Myocyte (in vitro differentiated cells): Measurements from ENCODE around the gene STOM. TPM values are rescaled to one million over a fixed set of nuclear protein-coding genes. Genes with fewer than 3 reads are reported as not detected.
"Not testable (repeated sequence)": the region's sequence is repeated elsewhere in the genome, so short reads cannot be mapped to it uniquely, and the experiment has no call there.

Experiments
- DNase-seq: peaks from one replicate; pipeline ENCODE4 v3.0.0-alpha.2; 2012; ENCODE audit warnings: low read depth
- total RNA-seq: library from RNA; depleted of rRNA; stranded (reverse); fragments of >200 nt; gene quantifications from 2 replicates; pipeline ENCODE4 v1.2.3, GENCODE V29; 2014

Gene STOM
- total RNA-seq, 1 donor from 2014 or later, result 31.3 TPM

- DNase-seq, result no peak
These were observed 67.3 kb downstream of the STOM start for GRCh38 chr9:121302786-121303185.

DNA sequence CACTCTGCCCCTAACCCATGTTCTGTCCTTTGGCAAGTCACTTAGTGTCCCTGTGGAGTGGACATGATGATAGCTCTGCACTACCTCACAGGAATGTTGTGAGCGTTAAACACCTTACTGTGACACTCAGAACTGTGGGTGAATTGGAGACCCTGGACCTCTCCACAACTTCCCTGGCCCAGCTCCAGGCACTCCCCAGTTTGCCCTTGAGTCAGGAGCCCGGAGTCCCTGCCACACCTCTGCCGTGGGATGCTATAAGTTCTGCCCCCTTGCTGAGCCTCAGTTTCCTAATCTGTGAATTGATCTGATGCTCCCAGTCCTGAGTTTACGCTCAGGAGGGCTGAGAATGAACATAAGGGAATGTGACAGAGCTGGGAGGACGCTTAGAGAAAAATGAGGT, 67.7 kb downstream of the STOM start:
- DNase-seq, result no peak

DNA sequence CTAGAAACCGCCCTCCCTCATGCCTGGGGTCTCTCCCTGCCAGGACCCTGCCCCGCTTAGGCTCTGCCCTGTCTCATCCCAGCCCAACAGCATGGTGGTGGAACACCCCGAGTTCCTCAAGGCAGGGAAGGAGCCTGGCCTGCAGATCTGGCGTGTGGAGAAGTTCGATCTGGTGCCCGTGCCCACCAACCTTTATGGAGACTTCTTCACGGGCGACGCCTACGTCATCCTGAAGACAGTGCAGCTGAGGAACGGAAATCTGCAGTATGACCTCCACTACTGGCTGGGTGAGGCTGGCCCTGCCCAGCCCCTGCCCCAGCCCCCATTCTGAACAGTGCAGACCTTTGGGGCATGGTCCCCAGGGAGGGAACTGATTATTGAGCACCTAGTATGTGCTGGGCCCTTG, 68.2 kb downstream of the STOM start:
- no peak for DNase-seq

GRCh38 chr9:121300283-121301119, 69.5 kb downstream of the STOM start:
- no peak for DNase-seq

GRCh38 chr9:121299467-121300282, 70.4 kb downstream of the STOM start:
- no peak for DNase-seq

- no peak for DNase-seq
These were observed 71.2 kb downstream of the STOM start for GRCh38 chr9:121298689-121299466.

GRCh38 chr9:121298016-121298538, 72.0 kb downstream of the STOM start:
- DNase-seq, result no peak

- no peak for DNase-seq
These were observed 72.7 kb downstream of the STOM start for GRCh38 chr9:121297389-121297788.

- no peak for DNase-seq
These were observed 73.6 kb downstream of the STOM start for GRCh38 chr9:121296213-121297127.

GRCh38 chr9:121295662-121296191, 74.3 kb downstream of the STOM start:
- DNase-seq, result no peak

- no peak for DNase-seq
These were observed 75.0 kb downstream of the STOM start for GRCh38 chr9:121294866-121295661.

DNA sequence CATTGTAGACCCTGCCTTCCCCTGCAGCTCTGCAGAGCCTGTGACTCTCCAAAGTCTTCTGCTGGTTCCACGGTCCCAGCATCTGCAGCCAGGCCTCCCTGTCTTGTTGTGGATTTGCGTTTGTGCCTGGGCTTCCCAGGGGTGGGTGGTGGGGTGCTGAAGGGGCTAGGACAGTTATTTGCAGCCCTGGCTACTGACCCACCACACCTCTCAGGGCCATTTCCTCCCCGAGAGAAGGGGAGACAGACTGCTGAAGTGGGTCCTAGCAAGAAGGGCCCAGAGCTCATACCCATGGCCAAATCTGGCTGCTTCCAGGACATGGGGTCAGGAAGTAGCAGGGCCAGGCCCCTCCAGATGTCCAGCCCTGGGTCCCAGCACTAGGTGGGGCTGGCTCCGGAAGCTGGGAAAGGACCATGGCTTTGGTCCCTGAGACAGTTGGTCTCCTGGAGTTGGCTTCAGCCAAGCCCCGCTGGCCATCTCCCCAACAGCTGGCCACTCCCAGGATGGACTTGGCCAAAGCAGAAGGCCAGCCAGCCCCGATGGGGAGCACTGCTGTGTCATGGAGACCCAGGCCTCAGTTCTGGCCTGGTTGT, 75.8 kb downstream of the STOM start:
- DNase-seq, result no peak

DNA sequence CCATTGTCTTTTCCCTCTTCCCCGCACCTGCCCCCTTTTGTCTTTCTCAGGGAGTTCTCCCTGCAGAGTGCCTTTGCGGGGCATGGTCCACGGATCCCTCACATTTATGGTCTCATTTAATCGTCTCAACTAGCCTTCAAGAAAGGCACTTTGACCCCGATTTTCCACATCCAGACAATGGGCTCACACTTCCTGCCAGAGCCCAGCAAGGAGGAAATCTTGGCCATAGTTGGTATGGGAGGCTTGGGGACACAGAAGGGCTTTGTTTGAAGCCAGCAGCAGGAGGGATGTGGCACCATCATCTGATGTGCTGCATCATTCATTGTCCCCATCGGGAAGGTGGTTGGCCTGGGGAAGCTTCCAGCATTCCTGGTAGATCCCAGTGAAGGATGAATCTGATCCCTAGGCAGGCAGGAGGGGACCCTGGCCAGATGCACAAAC, 77.2 kb downstream of the STOM start:
- DNase-seq, result no peak

DNA sequence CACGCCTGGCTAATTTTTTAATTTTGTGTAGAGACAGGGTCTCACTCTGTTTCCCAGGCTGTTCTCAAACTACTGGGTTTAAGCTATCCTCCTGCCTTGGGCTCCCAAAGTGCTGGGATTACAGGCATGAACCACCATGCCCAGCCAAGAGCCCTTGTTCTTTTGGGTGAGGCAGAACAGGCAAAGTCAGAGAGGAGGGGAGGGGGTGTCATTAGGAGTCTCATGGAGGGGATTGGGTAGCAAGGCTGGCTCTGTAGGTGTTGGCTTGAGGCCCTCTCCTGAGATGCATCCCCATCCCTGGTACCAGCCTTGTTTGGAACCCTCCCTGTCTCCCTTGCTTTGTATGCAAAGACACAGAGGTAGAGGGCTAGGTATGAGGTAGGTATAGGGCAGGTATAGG, 78.0 kb downstream of the STOM start:
- no peak for DNase-seq

DNA sequence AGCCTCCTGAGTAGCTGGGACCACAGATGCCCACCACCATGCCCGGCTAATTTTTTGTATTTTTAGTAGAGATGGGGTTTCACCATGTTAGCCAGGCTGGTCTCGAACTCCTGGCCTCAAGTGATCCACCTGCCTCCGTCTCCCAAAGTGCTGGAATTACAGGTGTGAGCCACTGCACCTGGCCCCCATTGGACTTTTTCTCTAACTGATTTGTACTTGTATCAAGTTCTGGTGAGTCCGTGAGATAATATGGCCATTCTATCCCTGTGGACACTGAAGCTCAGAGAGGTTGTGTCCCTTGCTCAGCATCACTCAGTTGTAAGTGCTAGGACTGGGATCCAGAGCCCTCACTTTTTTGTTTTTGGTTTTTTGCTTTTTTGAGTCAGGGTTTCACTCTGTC, 78.5 kb downstream of the STOM start:
- not testable (repeated sequence) for DNase-seq

GRCh38 chr9:121289772-121290370, 80.2 kb downstream of the STOM start:
- DNase-seq, result no peak

DNA sequence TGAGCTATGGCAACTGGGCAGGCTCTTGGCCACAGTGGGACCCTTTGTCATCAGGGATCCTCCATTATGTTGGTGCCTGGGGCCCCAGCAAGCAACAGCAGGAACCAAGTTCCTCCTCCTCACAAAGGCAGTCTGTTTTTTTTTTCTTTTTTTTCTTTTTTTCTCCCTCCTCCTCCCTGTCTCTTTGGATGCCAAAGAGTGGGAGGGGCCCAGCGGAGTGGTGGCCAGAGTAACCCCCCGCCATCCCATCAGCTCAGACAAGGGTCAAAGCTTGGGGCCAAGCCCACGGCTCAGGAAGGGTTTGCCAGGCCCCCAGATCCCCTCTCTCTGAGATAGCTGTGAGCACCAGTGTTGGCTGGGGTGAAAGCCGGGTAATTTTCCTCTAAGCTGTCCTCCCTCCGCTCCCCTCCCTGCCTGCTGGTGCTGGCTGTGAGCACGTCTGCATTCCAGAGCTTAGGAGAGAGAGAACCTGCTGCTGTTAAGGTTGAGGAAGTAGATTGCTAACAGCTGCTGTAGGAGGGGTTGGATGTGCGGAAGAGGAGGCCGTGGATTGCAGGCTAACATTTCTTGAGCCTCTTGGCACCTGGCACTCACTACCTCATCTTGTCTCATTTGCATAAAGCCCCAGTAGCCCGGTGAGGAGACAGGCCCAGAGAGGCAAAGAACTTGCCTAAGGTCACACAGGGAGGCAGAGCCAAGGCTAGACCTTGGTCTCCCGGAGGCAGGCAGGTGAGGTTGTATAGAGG, 80.9 kb downstream of the STOM start:
- DNase-seq, result peak; percentile 82
